AG04450 (cell line): ENCODE results near the gene SEZ6L. TPM values are rescaled to one million over a fixed set of nuclear protein-coding genes. Genes with fewer than 3 reads are reported as not detected.

ENCODE experiments used
- CTCF ChIA-PET: fragments of 300-600, 350-600 bp; formaldehyde crosslinking; extraction: SDS; loops from one replicate; lab custom pipeline; 2022; ENCODE audit warnings: antibody characterized with exemption, inconsistent platforms; lab: Charles Lee
- POLR2A ChIA-PET: fragments of 350-600 bp; formaldehyde crosslinking; extraction: SDS; loops from one replicate; lab custom pipeline; 2021; ENCODE audit warnings: antibody characterized with exemption, inconsistent platforms; lab: Yijun Ruan, JAX
- DNase-seq: peaks from one replicate; pipeline ENCODE4 v3.0.0-alpha.2; 2011; ENCODE audit warnings: low read depth, low spot score
- H3K27ac ChIP-seq: one replicate; pipeline ENCODE4 v1.5.1; 2012; ENCODE audit warnings: low read depth, low read length, control low read depth
- H3K27me3 ChIP-seq: one replicate; pipeline ENCODE4 v1.6.0; 2012; ENCODE audit warnings: low read length; ENCODE audit not compliant: control insufficient read depth, insufficient read depth
- H3K4me3 ChIP-seq: 2 replicates; pipeline ENCODE4 v1.5.1; 2011; ENCODE audit warnings: mild to moderate bottlenecking, low read depth, low read length, control low read depth
- H3K9me3 ChIP-seq: 2 replicates; pipeline ENCODE4 v1.5.1; 2012; ENCODE audit warnings: low read length; ENCODE audit not compliant: control insufficient read depth, insufficient read depth
- polyA plus RNA-seq: library from polyadenylated mRNA; depleted of rRNA; stranded (reverse); fragments of >200 nt; gene quantifications from 2 replicates; pipeline ENCODE4 v1.2.3, GENCODE V29; 2011
- TF ChIP-seq, protein P1 (sequence below): IDR thresholded peaks from 2 replicates; pipeline ENCODE4 v1.5.1; 2011; ENCODE audit warnings: low read depth, low read length, control low read depth, inconsistent platforms

SEZ6L gene
- polyA plus RNA-seq, 1 experiment: not detected

DNA sequence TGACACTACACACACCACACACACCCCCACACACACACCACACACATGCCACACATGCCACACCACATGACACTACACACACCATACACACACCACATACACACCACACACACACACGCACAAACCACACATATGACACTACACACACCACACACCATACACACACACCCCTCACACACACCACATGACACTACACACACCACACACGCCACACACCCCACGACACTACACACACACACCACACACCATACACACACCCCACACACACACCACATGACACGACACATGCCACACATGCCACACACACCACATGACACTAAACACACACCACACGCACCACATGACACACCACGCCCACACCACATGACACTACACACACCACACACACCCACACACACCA is 158.0 kb downstream of the SEZ6L start:
- ChIA-PET CTCF (no interaction called here), POLR2A (no interaction called here)
- TF ChIP-seq, protein P1, sequence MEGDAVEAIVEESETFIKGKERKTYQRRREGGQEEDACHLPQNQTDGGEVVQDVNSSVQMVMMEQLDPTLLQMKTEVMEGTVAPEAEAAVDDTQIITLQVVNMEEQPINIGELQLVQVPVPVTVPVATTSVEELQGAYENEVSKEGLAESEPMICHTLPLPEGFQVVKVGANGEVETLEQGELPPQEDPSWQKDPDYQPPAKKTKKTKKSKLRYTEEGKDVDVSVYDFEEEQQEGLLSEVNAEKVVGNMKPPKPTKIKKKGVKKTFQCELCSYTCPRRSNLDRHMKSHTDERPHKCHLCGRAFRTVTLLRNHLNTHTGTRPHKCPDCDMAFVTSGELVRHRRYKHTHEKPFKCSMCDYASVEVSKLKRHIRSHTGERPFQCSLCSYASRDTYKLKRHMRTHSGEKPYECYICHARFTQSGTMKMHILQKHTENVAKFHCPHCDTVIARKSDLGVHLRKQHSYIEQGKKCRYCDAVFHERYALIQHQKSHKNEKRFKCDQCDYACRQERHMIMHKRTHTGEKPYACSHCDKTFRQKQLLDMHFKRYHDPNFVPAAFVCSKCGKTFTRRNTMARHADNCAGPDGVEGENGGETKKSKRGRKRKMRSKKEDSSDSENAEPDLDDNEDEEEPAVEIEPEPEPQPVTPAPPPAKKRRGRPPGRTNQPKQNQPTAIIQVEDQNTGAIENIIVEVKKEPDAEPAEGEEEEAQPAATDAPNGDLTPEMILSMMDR: no peak
- Histone ChIP-seq H3K27ac (no peak overlapping the region), H3K9me3 (no peaks in the 10 kb centered on the region), H3K4me3 (no peak overlapping the region), H3K27me3 (peaks cover 6% of the 10 kb centered on the region)
- DNase-seq: no peak

DNA sequence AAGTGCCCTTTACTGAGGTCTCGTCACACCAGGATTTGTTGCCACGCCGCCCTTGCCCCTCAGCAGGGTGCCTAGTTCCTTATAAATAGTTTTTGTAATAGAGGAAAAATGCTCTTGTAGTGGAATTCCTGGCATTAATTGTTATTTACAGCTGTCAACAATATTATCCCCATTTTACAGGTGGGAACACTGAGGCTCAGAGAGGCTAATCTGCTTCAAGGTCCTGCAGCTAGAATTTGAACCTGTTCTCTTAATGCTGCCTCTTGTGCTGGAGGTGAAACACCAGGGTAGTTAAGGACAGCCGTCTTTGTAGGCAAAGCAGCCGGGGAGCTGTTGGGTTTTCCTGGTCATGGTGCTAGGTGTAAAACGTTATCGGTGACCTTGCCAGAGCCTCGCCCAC is 159.0 kb downstream of the SEZ6L start:
- no peak overlapping the region for H3K27ac ChIP-seq
- ChIA-PET POLR2A (no interaction called here), CTCF (no interaction called here)
- no peak overlapping the region for H3K4me3 ChIP-seq
- TF ChIP-seq, protein P1: no peak
- DNase-seq: no peak
- H3K27me3 ChIP-seq: peaks cover 6% of the 10 kb centered on the region
- no peaks in the 10 kb centered on the region for H3K9me3 ChIP-seq

DNA sequence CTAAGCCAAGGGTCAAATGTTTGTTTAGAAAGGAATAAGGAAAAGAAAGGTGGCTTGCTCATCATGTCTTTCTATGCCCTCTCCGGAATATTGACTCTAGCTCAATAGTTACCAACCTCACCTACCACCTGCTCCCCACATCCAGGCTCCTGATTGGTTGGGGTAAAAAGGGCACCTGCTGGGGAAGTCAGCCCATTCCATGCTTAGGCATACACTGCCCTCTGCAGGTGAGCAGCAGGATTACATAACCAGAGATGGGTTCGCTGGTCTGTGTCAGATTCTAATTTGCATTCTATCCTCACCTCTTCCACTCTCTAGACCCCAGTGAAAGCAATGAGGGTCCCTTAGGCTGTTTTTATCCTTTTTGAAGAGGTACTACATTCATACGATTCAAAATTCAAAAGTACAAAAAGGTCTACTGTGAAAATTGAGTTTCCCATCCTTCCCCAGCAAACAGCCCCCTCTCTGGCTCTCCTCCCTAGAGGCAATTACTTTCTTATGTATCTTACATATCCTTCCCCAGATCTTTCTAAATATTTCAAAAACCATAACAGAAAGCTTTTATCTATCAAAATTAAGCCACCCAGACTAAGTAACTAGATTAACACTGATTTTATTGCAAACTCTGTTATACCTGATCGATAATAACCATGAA is 161.8 kb downstream of the SEZ6L start:
- CTCF ChIA-PET: interaction anchor here (0.6 to 2.0 kb wide), 19 partner anchors 9 to 1129 kb away, joined by 3 to 12 read pairs (median 3); no protein-coding TSS in a partner anchor
- no peak overlapping the region for H3K4me3 ChIP-seq
- H3K27ac ChIP-seq: no peak overlapping the region
- DNase-seq: no peak
- TF ChIP-seq, protein P1: peak; percentile 85
- POLR2A ChIA-PET: no interaction called here
- H3K27me3 ChIP-seq: peaks cover 4% of the 10 kb centered on the region
- no peaks in the 10 kb centered on the region for H3K9me3 ChIP-seq

DNA sequence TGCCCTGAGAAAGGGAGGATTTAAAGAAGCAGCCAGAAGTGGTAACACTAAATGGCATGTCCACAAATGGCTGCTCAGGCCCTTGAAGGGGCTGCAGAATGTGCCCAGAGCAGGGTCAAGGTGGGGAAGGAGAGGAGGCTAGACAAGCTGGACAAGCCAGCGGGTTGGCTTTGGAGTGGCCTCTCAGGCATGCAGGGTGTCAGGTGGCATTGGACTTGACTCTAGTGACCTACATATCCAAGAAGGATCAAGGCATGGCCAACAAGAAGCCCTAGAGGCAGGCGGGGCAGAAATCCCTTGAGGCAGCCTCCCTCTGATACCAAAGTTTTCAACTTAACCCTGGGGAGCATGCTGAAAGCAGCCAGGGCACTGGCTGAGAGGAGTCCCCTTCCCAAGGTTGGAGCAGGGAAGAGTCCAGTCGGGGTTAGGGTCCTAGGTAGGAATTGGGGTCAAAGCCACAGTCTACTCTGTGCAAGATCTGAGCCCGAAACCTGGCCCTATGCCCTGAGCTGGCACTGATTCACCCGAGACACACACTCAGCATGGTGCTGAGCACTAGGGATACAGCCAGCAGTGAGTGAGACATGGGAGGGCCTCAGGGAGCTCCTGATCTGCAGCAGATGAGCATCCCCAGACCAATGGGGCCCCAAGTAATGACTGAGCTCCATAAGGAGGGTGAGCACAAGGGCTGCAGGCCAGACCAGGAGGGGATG is 164.0 kb downstream of the SEZ6L start:
- Histone ChIP-seq H3K9me3 (no peaks in the 10 kb centered on the region), H3K27ac (no peak overlapping the region), H3K4me3 (no peak overlapping the region), H3K27me3 (no peaks in the 10 kb centered on the region)
- TF ChIP-seq, protein P1: no peak
- POLR2A ChIA-PET: no interaction called here
- no peak for DNase-seq
- CTCF ChIA-PET: no interaction called here

DNA sequence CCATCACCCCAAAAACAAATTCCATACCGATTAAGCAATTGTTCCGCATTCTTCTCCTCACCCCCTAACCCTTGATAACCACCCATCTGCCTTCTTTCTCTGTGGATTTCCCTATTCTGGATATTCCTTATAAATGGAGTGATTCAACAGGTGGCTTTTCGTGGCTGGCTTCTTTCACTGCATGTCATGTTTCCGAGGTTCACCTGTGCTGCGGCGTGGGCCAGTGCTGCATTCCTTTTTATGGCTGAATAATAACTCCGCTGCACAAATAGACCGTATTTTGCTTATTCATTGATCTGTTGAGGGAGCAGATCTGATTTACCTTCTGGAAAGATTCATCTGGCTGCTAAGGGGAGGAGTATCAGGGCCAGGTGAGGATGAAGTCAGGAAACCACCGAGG is 165.0 kb downstream of the SEZ6L start:
- no peak for DNase-seq
- ChIA-PET CTCF (no interaction called here), POLR2A (no interaction called here)
- no peaks in the 10 kb centered on the region for H3K27me3 ChIP-seq
- no peak overlapping the region for H3K4me3 ChIP-seq
- no peaks in the 10 kb centered on the region for H3K9me3 ChIP-seq
- TF ChIP-seq, protein P1: no peak
- no peak overlapping the region for H3K27ac ChIP-seq
